ENCODE data around the gene SLC1A2.

The SLC1A2 gene

GRCh38 chr11:35330931-35331330 is 88.4 kb downstream of the SLC1A2 start:
- H3K27me3 ChIP-seq (ENCODE audit: low read length): no peaks in the 10 kb centered on the region; the same call in 1 of the 2 replicates
- no peak for TF ChIP-seq CTCF (IDR thresholded peaks at IDR 0.05; ENCODE audit: insufficient read depth, low read length, poor library complexity, severe bottlenecking)
- no peak for TF ChIP-seq EZH2phosphoT487 (conservative IDR thresholded peaks at IDR 0.05; ENCODE audit: low read length)

GRCh38 chr11:35330156-35330889 is 89.0 kb downstream of the SLC1A2 start:
- Histone ChIP-seq H3K27ac (ENCODE audit: low read depth, low read length) (no peak overlapping the region), H3K27me3 (ENCODE audit: low read length) (no peaks in the 10 kb centered on the region; the same call in 1 of the 2 replicates)

More at GRCh38 chr11:35330931-35331330, 88.4 kb downstream of the SLC1A2 start:
- no peak overlapping the region for H3K27ac ChIP-seq (ENCODE audit: low read depth, low read length)
- H3K9ac ChIP-seq (ENCODE audit: low read length): no peak overlapping the region
- no peak overlapping the region for H3K4me3 ChIP-seq (ENCODE audit: insufficient read depth, low read length, poor library complexity, severe bottlenecking)
- H4K20me1 ChIP-seq (ENCODE audit: low read depth, low read length): no peaks in the 10 kb centered on the region
- no peaks in the 10 kb centered on the region for H3F3A ChIP-seq (ENCODE audit: insufficient read depth)
- H3K79me2 ChIP-seq (ENCODE audit: insufficient read depth, low read length): no peaks in the 10 kb centered on the region
- H2AFZ ChIP-seq (ENCODE audit: low read depth, low read length, severe bottlenecking): no peak overlapping the region
- no peaks in the 10 kb centered on the region for H3K36me3 ChIP-seq (ENCODE audit: low read length)
- no peaks in the 10 kb centered on the region for H3K9me2 ChIP-seq (replicated peaks; ENCODE audit: insufficient read depth, low read length)
- no peak overlapping the region for H3K4me2 ChIP-seq (ENCODE audit: low read depth, low read length, poor library complexity, severe bottlenecking)
- H3K9me3 ChIP-seq (ENCODE audit: insufficient read depth, low read length): no peaks in the 10 kb centered on the region

GRCh38 chr11:35327829-35328228 is 91.5 kb downstream of the SLC1A2 start:
- Histone ChIP-seq H3K27ac (ENCODE audit: low read depth, low read length) (no peak overlapping the region), H2AFZ (ENCODE audit: low read depth, low read length, severe bottlenecking) (no peak overlapping the region), H3K36me3 (ENCODE audit: low read length) (no peaks in the 10 kb centered on the region), H3K27me3 (ENCODE audit: low read length) (no peaks in the 10 kb centered on the region; the same call in 1 of the 2 replicates), H3K9me2 (replicated peaks; ENCODE audit: insufficient read depth, low read length) (no peaks in the 10 kb centered on the region), H3K9me3 (ENCODE audit: insufficient read depth, low read length) (no peaks in the 10 kb centered on the region), H3K4me3 (ENCODE audit: insufficient read depth, low read length, poor library complexity, severe bottlenecking) (no peak overlapping the region), H4K20me1 (ENCODE audit: low read depth, low read length) (no peaks in the 10 kb centered on the region), H3K9ac (ENCODE audit: low read length) (no peak overlapping the region), H3F3A (ENCODE audit: insufficient read depth) (no peaks in the 10 kb centered on the region), H3K4me2 (ENCODE audit: low read depth, low read length, poor library complexity, severe bottlenecking) (no peak overlapping the region), H3K79me2 (ENCODE audit: insufficient read depth, low read length) (no peaks in the 10 kb centered on the region)
- no peak for TF ChIP-seq CTCF (IDR thresholded peaks at IDR 0.05; ENCODE audit: insufficient read depth, low read length, poor library complexity, severe bottlenecking)
- TF ChIP-seq EZH2phosphoT487 (conservative IDR thresholded peaks at IDR 0.05; ENCODE audit: low read length): no peak

More at GRCh38 chr11:35330156-35330889, 89.0 kb downstream of the SLC1A2 start:
- Histone ChIP-seq H3F3A (ENCODE audit: insufficient read depth) (no peaks in the 10 kb centered on the region), H3K9me3 (ENCODE audit: insufficient read depth, low read length) (no peaks in the 10 kb centered on the region), H2AFZ (ENCODE audit: low read depth, low read length, severe bottlenecking) (no peak overlapping the region), H3K36me3 (ENCODE audit: low read length) (no peaks in the 10 kb centered on the region), H3K4me2 (ENCODE audit: low read depth, low read length, poor library complexity, severe bottlenecking) (no peak overlapping the region), H3K4me3 (ENCODE audit: insufficient read depth, low read length, poor library complexity, severe bottlenecking) (no peak overlapping the region), H3K9ac (ENCODE audit: low read length) (no peak overlapping the region), H3K9me2 (replicated peaks; ENCODE audit: insufficient read depth, low read length) (no peaks in the 10 kb centered on the region), H4K20me1 (ENCODE audit: low read depth, low read length) (no peaks in the 10 kb centered on the region), H3K79me2 (ENCODE audit: insufficient read depth, low read length) (no peaks in the 10 kb centered on the region)
- TF ChIP-seq EZH2phosphoT487 (conservative IDR thresholded peaks at IDR 0.05; ENCODE audit: low read length): no peak
- TF ChIP-seq CTCF (IDR thresholded peaks at IDR 0.05; ENCODE audit: insufficient read depth, low read length, poor library complexity, severe bottlenecking): no peak
